HG03103 (cell line): ENCODE results near the gene PDGFD.

ENCODE experiments used
- ATAC-seq: cut with Tn5 transposase; IDR thresholded peaks from one replicate; pipeline ENCODE4 v1.9.1; 2021; ENCODE audit warnings: low read depth; ENCODE audit not compliant: unreplicated experiment

PDGFD gene

GRCh38 chr11:104164028-104164520 lies at the start of gene PDGFD:
PDGFD (minus strand) TSS chr11:104164147.
- ATAC-seq: peak; percentile 96

GRCh38 chr11:104206936-104207335 lies 43.0 kb upstream of the PDGFD start:
- ATAC-seq: no peak

- ATAC-seq: no peak
Observed at GRCh38 chr11:104205838-104206237, 41.9 kb upstream of the PDGFD start.

- ATAC-seq: no peak
Observed at GRCh38 chr11:104200688-104201087, 36.7 kb upstream of the PDGFD start.

- ATAC-seq: no peak
Observed at GRCh38 chr11:104199053-104199452, 35.1 kb upstream of the PDGFD start.

- no peak for ATAC-seq
Observed at GRCh38 chr11:104198576-104198975, 34.6 kb upstream of the PDGFD start.

GRCh38 chr11:104191124-104191523 lies 27.2 kb upstream of the PDGFD start:
- no peak for ATAC-seq

GRCh38 chr11:104183593-104183992 lies 19.6 kb upstream of the PDGFD start:
- no peak for ATAC-seq

- ATAC-seq: no peak
Observed at GRCh38 chr11:104175769-104176168, 11.8 kb upstream of the PDGFD start.

GRCh38 chr11:104169091-104169490 lies 5.1 kb upstream of the PDGFD start:
- ATAC-seq: no peak

- ATAC-seq: no peak
Observed at GRCh38 chr11:104165014-104165413, 1.1 kb upstream of the PDGFD start.

- no peak for ATAC-seq
Observed at GRCh38 chr11:104163100-104164027, 583 bp downstream of the PDGFD start.

GRCh38 chr11:104161751-104162450 lies 2.0 kb downstream of the PDGFD start:
- no peak for ATAC-seq

GRCh38 chr11:104159356-104159755 lies 4.6 kb downstream of the PDGFD start:
- no peak for ATAC-seq

- ATAC-seq: no peak
Observed at GRCh38 chr11:104155375-104155774, 8.6 kb downstream of the PDGFD start.

- no peak for ATAC-seq
Observed at GRCh38 chr11:104154296-104154695, 9.7 kb downstream of the PDGFD start.

GRCh38 chr11:104152941-104153505 lies 10.9 kb downstream of the PDGFD start:
- ATAC-seq: no peak

- no peak for ATAC-seq
Observed at GRCh38 chr11:104151404-104152204, 12.3 kb downstream of the PDGFD start.

- ATAC-seq: no peak
Observed at GRCh38 chr11:104148706-104149105, 15.2 kb downstream of the PDGFD start.

GRCh38 chr11:104148074-104148473 lies 15.9 kb downstream of the PDGFD start:
- ATAC-seq: no peak
